ENCODE measurements around the gene FOXL1. TPM values are rescaled to one million over a fixed set of nuclear protein-coding genes. Genes with fewer than 3 reads are reported as not detected.
A peak's percentile ranks its signal among the peaks of the same experiment; 100 is the strongest.

The FOXL1 gene
- 1 to 10 TPM; 2.0 to 4.2 TPM for total RNA-seq
- long read RNA-seq, partial matches to known transcripts: 0 of 4 reads
- long read RNA-seq, other reads (novel, unspliced or antisense): 0 of 4 reads

- intact Hi-C loops (cut with DNase I, micrococcal nuclease): loop anchor here (10.0 kb wide), 2 partner anchors 177 to 697 kb away; no protein-coding TSS in a partner anchor
- no peak for DNase-seq
- ATAC-seq: no peak
These were observed at the start of gene FOXL1 for GRCh38 chr16:86578061-86578599. FOXL1 (plus strand) TSS chr16:86578549; CDS start chr16:86578724, 175 bp downstream.

GRCh38 chr16:86529160-86529559, 49.2 kb upstream of the FOXL1 start:
- intact Hi-C loops (cut with DNase I, micrococcal nuclease): loop anchor here in 1 of 2 donors (10.0 kb wide), 1 partner anchor 464 kb away; no protein-coding TSS in a partner anchor
- ATAC-seq (no peak), DNase-seq (no peak)

GRCh38 chr16:86530251-86531190, 47.8 kb upstream of the FOXL1 start:
- DNase-seq (no peak), ATAC-seq (no peak)
- intact Hi-C loops (cut with DNase I, micrococcal nuclease): no loop called here

GRCh38 chr16:86531191-86531545, 47.2 kb upstream of the FOXL1 start:
- ATAC-seq: no peak
- intact Hi-C loops (cut with DNase I, micrococcal nuclease): no loop called here
- DNase-seq: peak in 1 of 2 donors; percentile 64

GRCh38 chr16:86531641-86532525, 46.5 kb upstream of the FOXL1 start:
- intact Hi-C loops (cut with DNase I, micrococcal nuclease): no loop called here
- DNase-seq: no peak
- no peak for ATAC-seq

GRCh38 chr16:86532526-86532815, 45.9 kb upstream of the FOXL1 start:
- ATAC-seq: no peak
- no peak for DNase-seq
- intact Hi-C loops (cut with DNase I, micrococcal nuclease): no loop called here

GRCh38 chr16:86533076-86533475, 45.3 kb upstream of the FOXL1 start:
- intact Hi-C loops (cut with DNase I, micrococcal nuclease): no loop called here
- DNase-seq: no peak
- no peak for ATAC-seq

- intact Hi-C loops (cut with DNase I, micrococcal nuclease): no loop called here
- ATAC-seq (no peak), DNase-seq (no peak)
These were observed 44.5 kb upstream of the FOXL1 start for GRCh38 chr16:86533767-86534351.

GRCh38 chr16:86534779-86535615, 43.4 kb upstream of the FOXL1 start:
- ATAC-seq: no peak

GRCh38 chr16:86536621-86537020, 41.7 kb upstream of the FOXL1 start:
- intact Hi-C loops (cut with DNase I, micrococcal nuclease): no loop called here
- DNase-seq (no peak), ATAC-seq (no peak)

More at GRCh38 chr16:86534779-86535615, 43.4 kb upstream of the FOXL1 start:
- no peak for DNase-seq
- intact Hi-C loops (cut with DNase I, micrococcal nuclease): no loop called here

- intact Hi-C loops (cut with DNase I, micrococcal nuclease): no loop called here
- no peak for ATAC-seq
- DNase-seq: no peak
These were observed 40.9 kb upstream of the FOXL1 start for GRCh38 chr16:86537486-86537885.

- intact Hi-C loops (cut with DNase I, micrococcal nuclease): no loop called here
- no peak for ATAC-seq
- no peak for DNase-seq
These were observed 40.1 kb upstream of the FOXL1 start for GRCh38 chr16:86538196-86538780.

- no peak for ATAC-seq
- no peak for DNase-seq
- intact Hi-C loops (cut with DNase I, micrococcal nuclease): no loop called here
These were observed 37.5 kb upstream of the FOXL1 start for GRCh38 chr16:86540894-86541293.

- ATAC-seq: no peak
- DNase-seq: no peak
These were observed 36.8 kb upstream of the FOXL1 start for GRCh38 chr16:86541560-86541959.

GRCh38 chr16:86542756-86543750, 35.3 kb upstream of the FOXL1 start:
- ATAC-seq (no peak), DNase-seq (no peak)
- intact Hi-C loops (cut with DNase I, micrococcal nuclease): no loop called here

More at GRCh38 chr16:86541560-86541959, 36.8 kb upstream of the FOXL1 start:
- intact Hi-C loops (cut with DNase I, micrococcal nuclease): no loop called here

GRCh38 chr16:86545481-86545880, 32.9 kb upstream of the FOXL1 start:
- ATAC-seq (no peak), DNase-seq (no peak)
- intact Hi-C loops (cut with DNase I, micrococcal nuclease): no loop called here

All from left colon (tissue), 2 donors.